NOMO-1 (cell line): ENCODE measurements around the gene ETHE1.

Source experiments
- DNase-seq, 2 experiments: peaks; one replicate each; lab custom pipeline; 2025; ENCODE audit not compliant: unreplicated experiment in 2 of 2; lab: John Stamatoyannopoulos, UW

The ETHE1 gene

GRCh38 chr19:43495082-43495481 lies 31.9 kb downstream of the ETHE1 start:
- DNase-seq: no peak

DNA sequence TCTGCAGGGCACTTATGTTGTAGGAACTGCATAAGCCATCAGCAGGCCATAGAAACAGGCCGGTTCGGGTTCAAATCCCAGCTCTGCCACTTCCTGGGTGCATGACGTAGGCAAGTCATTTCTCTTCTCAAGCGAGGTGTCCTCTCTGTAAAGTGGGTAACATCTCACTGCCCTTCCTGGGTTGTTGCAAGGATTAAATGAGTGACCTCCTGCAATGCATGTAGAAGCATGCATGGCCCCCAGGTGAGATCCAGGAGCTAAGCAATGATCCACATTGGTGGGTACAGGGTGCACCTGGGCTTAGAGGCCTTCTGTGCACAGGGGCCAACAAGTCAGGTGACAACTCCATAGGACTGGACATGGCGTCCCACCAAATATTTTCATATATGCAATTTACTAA lies 36.2 kb downstream of the ETHE1 start:
- DNase-seq: no peak

DNA sequence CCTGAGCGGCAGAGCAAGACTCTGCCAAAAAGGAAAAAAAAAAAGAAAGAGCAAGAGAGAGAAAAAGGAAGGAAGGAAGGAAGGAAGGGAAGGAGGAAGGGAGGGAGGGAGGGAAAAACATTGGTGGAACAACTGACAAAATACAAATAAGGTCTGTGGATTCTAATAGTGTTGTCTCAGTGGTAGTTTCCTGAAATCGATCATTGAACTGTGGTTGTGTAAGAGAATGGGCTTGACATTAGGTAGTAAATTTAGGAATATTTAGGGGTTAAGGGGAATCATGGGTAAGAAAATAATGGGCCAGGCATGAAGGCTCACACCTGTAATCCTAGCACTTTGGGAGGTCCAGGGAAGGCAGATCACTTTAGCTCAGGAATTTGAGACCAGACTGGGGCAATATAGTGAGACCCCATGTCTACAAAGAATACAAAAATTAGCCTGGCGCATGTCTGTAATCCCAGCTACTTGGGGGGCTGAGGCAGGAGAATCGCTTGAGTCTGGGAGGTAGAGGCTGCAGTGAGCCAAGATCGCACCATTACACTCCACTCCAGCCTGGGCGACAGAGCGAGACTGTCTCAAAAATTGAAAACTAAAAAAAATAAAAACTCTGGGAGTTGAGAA lies 36.9 kb downstream of the ETHE1 start:
- DNase-seq: no peak

DNA sequence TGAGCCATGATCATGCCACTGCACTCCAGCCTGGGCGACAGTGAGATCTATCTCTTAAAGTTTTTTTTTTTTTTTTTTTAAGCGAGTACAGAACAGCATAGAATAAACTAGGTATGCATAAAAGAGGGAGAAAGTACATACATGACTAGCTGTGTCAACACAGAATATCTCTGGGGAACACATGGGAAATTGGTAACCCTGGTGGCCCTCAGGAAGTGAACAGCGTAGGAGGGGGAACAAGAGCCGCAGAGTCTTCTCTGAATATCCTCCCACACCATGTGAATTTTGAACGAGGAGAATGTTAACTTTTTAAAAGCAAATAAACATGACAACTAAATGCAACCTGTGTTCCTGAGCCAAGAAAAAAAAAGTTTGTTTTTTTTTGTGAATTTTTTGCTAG lies 37.7 kb downstream of the ETHE1 start:
- DNase-seq: no peak

- DNase-seq: no peak
Measured at GRCh38 chr19:43488179-43488578, 38.8 kb downstream of the ETHE1 start.

- DNase-seq: no peak
Measured at GRCh38 chr19:43486412-43486811, 40.6 kb downstream of the ETHE1 start.

DNA sequence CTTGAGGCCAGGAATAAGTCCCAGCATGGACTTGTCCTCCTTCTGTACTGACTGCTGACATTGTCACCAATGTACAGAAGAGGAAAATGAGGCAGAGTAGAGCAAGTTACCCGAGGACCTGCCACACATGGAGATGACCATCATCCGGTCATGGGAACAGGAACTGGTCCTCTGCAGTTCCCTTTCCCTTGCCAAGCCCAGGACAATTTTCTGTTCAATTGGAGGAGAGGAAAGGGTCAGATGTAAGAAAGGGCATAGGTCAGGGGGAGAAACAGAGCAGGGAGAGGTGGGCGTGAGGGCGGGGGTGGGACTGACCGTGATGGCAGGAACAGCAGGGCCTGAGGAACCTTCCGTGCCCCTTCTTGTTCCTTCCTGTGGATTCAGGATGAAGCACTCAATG lies 41.0 kb downstream of the ETHE1 start:
- DNase-seq: no peak

DNA sequence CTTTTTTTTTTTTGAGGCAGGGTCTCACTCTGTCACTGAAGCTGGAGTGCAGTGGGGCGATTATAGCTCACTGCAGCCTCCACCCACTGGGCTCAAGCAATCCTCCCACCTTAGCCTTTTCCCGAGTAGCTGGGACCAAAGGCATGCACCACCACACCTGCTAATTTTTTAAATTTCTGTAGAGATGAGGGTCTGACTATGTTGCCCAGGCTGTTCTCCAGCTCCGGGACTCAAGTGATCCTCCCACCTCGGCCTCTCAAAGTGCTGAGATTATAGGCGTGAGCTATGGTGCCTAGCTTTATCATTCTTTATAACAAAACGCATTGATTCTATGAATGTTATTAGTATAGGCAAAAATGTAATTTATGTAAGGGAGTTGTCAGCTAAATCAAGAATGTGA lies 43.7 kb downstream of the ETHE1 start:
- no peak for DNase-seq

GRCh38 chr19:43482193-43482592 lies 44.8 kb downstream of the ETHE1 start:
- DNase-seq: no peak

- no peak for DNase-seq
Measured at GRCh38 chr19:43481701-43482100, 45.3 kb downstream of the ETHE1 start.

- DNase-seq: no peak
Measured at GRCh38 chr19:43480574-43480973, 46.4 kb downstream of the ETHE1 start.

- DNase-seq: no peak
Measured at GRCh38 chr19:43479961-43480561, 46.9 kb downstream of the ETHE1 start.

GRCh38 chr19:43479226-43479625 lies 47.8 kb downstream of the ETHE1 start:
- no peak for DNase-seq

GRCh38 chr19:43478323-43478722 lies 48.7 kb downstream of the ETHE1 start:
- no peak for DNase-seq

DNA sequence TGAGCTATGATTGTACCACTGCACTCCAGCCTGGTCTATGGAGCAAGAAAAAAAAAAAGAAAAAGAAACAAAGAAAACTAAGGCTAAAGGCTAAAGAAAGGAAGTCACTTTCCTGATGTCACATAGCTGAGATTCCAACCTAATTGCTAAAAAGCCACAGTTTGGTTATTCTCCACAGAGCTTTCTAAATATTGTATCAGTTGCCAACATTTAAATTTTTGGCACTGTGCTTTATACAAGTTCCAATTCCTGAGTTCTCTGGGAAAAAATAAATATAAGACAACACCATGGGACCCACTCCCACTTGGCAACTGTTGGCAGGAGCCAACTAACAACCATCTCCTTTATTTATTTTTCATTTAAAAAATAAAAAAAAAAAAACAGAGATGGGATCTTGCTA lies 50.4 kb downstream of the ETHE1 start:
- DNase-seq: no peak

DNA sequence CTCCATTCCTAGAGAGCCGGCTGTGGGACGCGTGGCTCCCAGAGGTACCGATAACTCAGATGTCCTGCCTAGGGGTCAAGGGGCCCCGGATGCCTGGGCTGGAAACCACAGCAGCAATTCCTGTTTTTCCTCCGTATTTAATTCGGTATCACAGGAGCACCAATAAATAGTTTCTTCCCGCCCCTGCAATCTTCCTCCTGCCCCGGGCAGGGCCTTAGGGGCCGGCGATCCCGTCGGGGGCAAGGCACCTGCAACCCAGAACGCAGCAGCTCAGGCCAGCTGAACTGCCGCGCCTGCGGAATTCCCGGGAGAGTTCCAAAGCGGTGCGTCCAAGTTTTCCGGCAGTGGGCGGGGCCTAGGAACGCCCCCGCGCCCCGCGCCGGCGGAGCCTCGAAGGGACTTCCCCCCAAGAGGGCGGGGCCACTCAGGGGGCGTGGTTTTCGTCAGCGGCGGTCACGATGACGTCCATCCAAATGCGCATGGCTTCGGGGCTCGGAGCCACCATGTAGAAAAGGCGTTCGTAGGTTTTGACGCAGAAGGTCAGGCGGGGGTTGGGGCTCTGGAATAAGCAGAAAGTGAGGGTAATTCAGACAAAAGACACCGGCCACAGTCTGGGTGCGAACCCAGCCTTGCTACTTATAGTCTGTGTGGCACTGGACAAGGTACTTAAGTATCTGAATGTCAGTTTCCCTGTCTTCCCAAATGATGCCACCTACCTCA lies 51.9 kb downstream of the ETHE1 start:
- DNase-seq: peak; percentile 76 to 83

DNA sequence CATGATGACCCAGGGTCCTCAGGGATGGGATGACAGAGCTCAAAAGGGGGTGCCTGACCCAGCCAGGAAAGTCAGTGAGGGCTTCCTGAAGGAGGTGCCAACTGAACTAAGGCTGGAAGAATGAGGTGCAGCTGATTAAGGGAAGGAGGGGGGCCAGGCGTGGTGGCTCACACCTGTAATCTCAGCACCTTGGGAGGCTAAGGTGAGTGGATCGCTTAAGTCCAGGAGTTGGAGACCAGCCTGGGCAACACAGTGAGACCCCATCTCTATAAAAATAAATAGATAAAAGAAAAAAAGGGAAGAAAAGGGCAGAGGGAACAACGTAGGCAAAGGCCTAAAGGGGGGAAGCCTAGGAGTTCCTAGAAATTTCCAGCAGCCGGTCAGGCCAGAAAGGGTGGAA lies 52.5 kb downstream of the ETHE1 start:
- no peak for DNase-seq

- no peak for DNase-seq
Measured at GRCh38 chr19:43471091-43471490, 55.9 kb downstream of the ETHE1 start.

GRCh38 chr19:43470288-43470687 lies 56.7 kb downstream of the ETHE1 start:
- no peak for DNase-seq

- DNase-seq: no peak
Measured at GRCh38 chr19:43469160-43469480, 57.9 kb downstream of the ETHE1 start.

DNA sequence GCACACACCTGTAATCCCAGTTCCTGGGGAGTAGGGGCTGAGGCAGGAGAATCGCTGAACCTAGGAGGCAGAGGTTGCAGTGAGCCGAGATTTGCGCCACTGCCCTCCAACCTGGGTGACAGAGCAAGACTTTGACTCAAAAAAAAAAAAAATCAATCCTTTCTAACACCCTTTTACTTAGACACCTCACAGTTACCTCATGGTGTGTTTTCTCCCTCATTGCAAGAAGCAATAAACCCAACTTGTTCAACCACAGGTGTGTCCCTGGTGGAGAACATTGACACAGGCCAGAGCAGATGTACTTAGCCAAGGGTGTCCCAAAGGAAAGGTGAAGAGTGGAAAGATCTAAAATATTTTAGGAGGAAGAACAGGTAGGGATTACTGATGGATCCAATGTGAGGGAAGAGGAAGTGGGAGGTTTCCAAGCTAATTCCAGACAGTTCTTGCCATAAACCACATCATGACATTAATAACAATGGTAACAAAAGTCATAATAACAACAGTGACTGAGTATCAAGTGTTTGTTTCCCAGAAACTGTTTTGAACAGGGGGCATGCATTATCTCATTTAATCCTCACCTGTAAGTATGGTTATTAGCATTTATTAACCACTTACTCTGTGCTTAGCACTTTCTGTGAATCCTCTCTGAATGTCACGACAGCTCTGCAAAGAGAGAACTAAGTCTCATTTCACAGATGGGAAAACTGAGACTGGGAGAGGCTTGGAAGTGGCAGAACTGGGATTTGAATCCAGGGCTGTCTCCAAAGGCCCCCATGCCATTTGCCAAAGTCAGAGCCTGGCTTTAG lies 58.4 kb downstream of the ETHE1 start:
- DNase-seq: no peak

- peak in 1 of 2 experiments; percentile 23 for DNase-seq
Measured at GRCh38 chr19:43467730-43468129, 59.3 kb downstream of the ETHE1 start.
